GM19324 (cell line): ENCODE measurements around the gene ARHGAP6.

Experiments
- ATAC-seq: cut with Tn5 transposase; IDR thresholded peaks from one replicate; pipeline ENCODE4 v1.9.1; 2021; ENCODE audit warnings: mild to moderate bottlenecking, moderate library complexity; ENCODE audit not compliant: unreplicated experiment, low FRiP score

ARHGAP6 gene

GRCh38 chrX:11089802-11090201 lies 575.9 kb downstream of the ARHGAP6 start:
- no peak for ATAC-seq
